ENCODE results near the gene RAP1GAP. TPM values are rescaled to one million over a fixed set of nuclear protein-coding genes. Genes with fewer than 3 reads are reported as not detected.

RAP1GAP gene
- total RNA-seq, 6 experiments from 2014 or later: 0.07 to 0.19 TPM; not detected in 4

GRCh38 chr1:21617126-21617738 is 51.9 kb downstream of the RAP1GAP start:
- Mint-ChIP-seq H3K4me1 (ENCODE audit: low read depth) (no peaks in the 10 kb centered on the region), H3K4me3 (no peak overlapping the region), H3K9me3 (no peaks in the 10 kb centered on the region), H3K27me3 (ENCODE audit: insufficient read depth) (peaks cover 33% of the 10 kb centered on the region), H3K36me3 (ENCODE audit: low read depth) (no peaks in the 10 kb centered on the region), H3K27ac (no peak overlapping the region)
- DNase-seq: no peak
- TF ChIP-seq CTCF (IDR thresholded peaks at IDR 0.05): no peak

- no peak overlapping the region for H3K4me3 Mint-ChIP-seq
- H3K27me3 Mint-ChIP-seq (ENCODE audit: insufficient read depth): peaks cover 28% of the 10 kb centered on the region
- DNase-seq: no peak
- H3K27ac Mint-ChIP-seq: no peak overlapping the region
- H3K9me3 Mint-ChIP-seq: no peaks in the 10 kb centered on the region
- H3K36me3 Mint-ChIP-seq (ENCODE audit: low read depth): no peaks in the 10 kb centered on the region
- no peak for TF ChIP-seq CTCF (IDR thresholded peaks at IDR 0.05)
- no peaks in the 10 kb centered on the region for H3K4me1 Mint-ChIP-seq (ENCODE audit: low read depth)
These were observed 52.8 kb downstream of the RAP1GAP start for GRCh38 chr1:21616372-21616771.

GRCh38 chr1:21614419-21615115 is 54.6 kb downstream of the RAP1GAP start:
- H3K4me1 Mint-ChIP-seq (ENCODE audit: low read depth): no peaks in the 10 kb centered on the region
- H3K27ac Mint-ChIP-seq: no peak overlapping the region
- no peak for TF ChIP-seq CTCF (IDR thresholded peaks at IDR 0.05)
- peaks cover 25% of the 10 kb centered on the region for H3K27me3 Mint-ChIP-seq (ENCODE audit: insufficient read depth)
- H3K9me3 Mint-ChIP-seq: no peaks in the 10 kb centered on the region
- no peaks in the 10 kb centered on the region for H3K36me3 Mint-ChIP-seq (ENCODE audit: low read depth)
- no peak for DNase-seq
- H3K4me3 Mint-ChIP-seq: no peak overlapping the region

- DNase-seq: no peak
- Mint-ChIP-seq H3K27me3 (ENCODE audit: insufficient read depth) (peaks cover 24% of the 10 kb centered on the region), H3K4me1 (ENCODE audit: low read depth) (no peaks in the 10 kb centered on the region), H3K9me3 (no peaks in the 10 kb centered on the region), H3K36me3 (ENCODE audit: low read depth) (no peaks in the 10 kb centered on the region), H3K27ac (no peak overlapping the region), H3K4me3 (no peak overlapping the region)
- TF ChIP-seq CTCF (IDR thresholded peaks at IDR 0.05): no peak
These were observed 55.9 kb downstream of the RAP1GAP start for GRCh38 chr1:21613072-21613867.

- H3K36me3 Mint-ChIP-seq (ENCODE audit: low read depth): no peaks in the 10 kb centered on the region
- H3K27me3 Mint-ChIP-seq (ENCODE audit: insufficient read depth): peaks cover 17% of the 10 kb centered on the region
- DNase-seq: no peak
- H3K4me3 Mint-ChIP-seq: no peak overlapping the region
- H3K9me3 Mint-ChIP-seq: no peaks in the 10 kb centered on the region
- H3K4me1 Mint-ChIP-seq (ENCODE audit: low read depth): peaks cover 6% of the 10 kb centered on the region; the same call in 1 of the 2 replicates
- no peak for TF ChIP-seq CTCF (IDR thresholded peaks at IDR 0.05)
- H3K27ac Mint-ChIP-seq: no peak overlapping the region
These were observed 57.1 kb downstream of the RAP1GAP start for GRCh38 chr1:21612057-21612456.
